Mononuclear cell (primary cell): ENCODE data around the gene DEF6. TPM values are rescaled to one million over a fixed set of nuclear protein-coding genes. Genes with fewer than 3 reads are reported as not detected.
A peak's percentile ranks its signal among the peaks of the same experiment; 100 is the strongest.

Source experiments
- H3K27me3 ChIP-seq: 2 replicates; pipeline ENCODE4 v1.6.0; 2011; ENCODE audit warnings: low read length, control low read depth; ENCODE audit not compliant: insufficient read depth
- H3K4me1 ChIP-seq: 2 replicates; pipeline ENCODE4 v1.5.1; 2011; ENCODE audit warnings: mild to moderate bottlenecking, low read length, control low read depth; ENCODE audit not compliant: insufficient read depth
- H3K4me3 ChIP-seq: 2 replicates; pipeline ENCODE4 v1.5.1; 2011; ENCODE audit warnings: mild to moderate bottlenecking, low read length, moderate library complexity
- H3K9me3 ChIP-seq: 2 replicates; pipeline ENCODE4 v1.5.1; 2011; ENCODE audit warnings: low read depth, mild to moderate bottlenecking, control low read depth, low read length
- total RNA-seq: library from RNA; depleted of rRNA; stranded (reverse); fragments of >200 nt; gene quantifications from one replicate; pipeline ENCODE4 v1.2.3, GENCODE V29; 2012

The DEF6 gene
- total RNA-seq, 1 donor: 80.1 TPM

DNA sequence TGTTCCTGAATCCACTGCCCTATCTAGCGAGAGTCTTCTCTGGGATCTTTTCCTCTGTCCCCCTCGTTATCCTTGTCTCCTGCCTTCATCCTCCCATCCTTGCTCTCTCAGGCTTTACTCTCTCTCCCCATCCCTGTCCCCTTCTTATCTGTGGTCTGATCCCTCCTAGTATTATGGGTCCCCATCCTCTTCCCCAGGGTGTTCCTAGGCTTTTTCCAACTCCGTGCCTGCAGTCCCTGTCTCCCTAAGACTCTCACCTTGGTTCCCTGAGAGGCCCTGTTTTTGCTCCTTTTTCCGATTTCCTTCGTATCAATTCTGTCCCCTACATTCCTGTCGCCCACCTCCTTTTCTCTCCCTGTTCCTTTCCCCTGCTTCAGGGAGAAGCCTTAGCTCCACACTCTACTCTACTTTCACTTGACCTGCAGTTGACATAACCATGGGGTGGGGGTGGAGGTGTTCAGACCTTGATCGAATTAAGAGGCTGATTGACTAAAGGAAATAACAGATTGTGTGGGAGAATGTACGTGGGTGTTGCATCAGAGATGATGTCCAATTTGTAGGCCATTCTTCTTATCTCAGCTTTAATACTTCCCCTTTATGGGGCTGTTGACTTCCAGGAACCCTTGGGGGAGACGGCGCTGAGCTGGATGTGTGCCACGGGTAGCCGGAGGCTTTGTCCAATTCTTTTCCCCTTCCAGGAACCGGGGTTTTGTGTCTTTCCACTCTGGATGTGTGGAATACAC lies 45.6 kb downstream of the DEF6 start:
- Histone ChIP-seq H3K4me1 (peaks cover 47% of the 10 kb centered on the region), H3K9me3 (no peaks in the 10 kb centered on the region), H3K4me3 (peak overlapping the region; percentile 80)

DNA sequence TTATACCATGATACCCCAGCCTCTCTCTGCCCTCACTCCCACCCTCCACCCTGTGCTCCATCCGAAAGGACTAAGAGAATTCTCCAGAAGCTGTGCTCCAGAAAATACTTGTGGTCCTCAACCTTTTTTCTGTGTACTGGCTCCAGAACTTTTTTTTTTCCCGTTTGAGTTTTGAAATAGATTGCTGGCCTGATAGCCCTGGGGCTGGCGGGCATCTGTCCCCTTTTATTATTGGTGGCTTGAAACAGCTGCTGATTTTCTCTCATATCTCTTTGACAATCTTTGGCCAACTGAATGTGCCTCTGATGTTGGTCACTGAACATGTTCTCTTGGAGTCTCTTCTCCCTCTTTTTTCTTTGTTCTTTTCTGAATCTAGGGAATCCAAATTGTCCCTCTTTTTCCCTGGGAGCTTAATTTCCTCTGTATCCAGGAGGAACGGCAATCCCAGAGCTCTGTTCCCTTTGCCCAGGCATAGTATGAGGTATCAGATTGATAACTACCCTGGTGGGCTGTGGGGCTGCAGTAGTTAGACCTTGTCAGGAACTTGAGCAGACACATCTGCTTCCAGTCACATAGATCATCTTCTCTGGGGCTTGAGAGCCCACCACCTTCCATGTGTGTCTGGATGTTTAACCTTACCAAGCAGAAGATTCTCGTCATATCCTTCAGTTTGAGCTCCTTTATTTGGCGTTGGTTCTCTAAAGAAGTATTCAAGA lies 46.4 kb downstream of the DEF6 start:
- no peaks in the 10 kb centered on the region for H3K9me3 ChIP-seq
- peak overlapping the region; percentile 80 for H3K4me3 ChIP-seq
- H3K27me3 ChIP-seq: no peaks in the 10 kb centered on the region
- peaks cover 55% of the 10 kb centered on the region for H3K4me1 ChIP-seq

More for the DNA sequence above, 45.6 kb downstream of the DEF6 start:
- H3K27me3 ChIP-seq: no peaks in the 10 kb centered on the region

DNA sequence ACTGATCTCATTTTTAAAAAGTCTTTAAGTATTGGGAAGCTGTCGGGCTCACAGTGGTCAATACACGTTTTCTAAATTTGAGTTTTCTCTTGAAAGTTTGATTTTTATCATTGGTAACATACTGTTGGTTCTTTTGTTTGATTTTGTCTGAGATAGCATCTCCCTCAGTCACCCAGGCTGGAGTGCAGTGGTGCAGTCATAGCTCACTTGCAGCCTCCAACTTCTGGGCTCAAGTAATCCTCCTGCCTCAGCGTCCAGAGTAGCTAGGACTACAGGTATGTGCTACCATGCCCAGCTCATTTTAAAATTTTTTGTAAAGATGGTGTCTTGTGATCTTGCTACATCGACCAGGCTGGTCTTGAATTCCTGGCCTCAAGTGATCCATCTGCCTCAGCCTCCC lies 53.8 kb downstream of the DEF6 start:
- no peaks in the 10 kb centered on the region for H3K9me3 ChIP-seq
- no peak overlapping the region for H3K4me3 ChIP-seq
- no peaks in the 10 kb centered on the region for H3K27me3 ChIP-seq

DNA sequence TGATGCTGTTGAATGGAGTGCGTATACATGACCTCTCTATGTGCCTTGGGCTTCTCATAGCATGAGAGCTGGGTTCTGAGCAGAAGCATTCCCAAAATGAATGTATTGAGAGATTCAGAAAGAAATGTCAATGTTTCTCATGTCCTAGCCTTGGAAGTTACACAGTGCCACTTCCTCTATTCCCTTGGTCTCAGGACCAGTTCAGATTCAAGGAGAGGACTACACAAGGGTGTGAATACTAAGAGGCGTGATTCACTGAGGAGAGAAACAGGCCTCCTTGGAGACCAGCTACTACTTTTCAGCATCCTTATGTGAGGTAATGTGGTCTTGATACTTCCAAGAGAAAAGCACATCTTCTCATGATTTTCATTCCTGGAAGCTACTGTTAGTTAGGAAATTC lies 55.1 kb downstream of the DEF6 start:
- no peaks in the 10 kb centered on the region for H3K9me3 ChIP-seq
- H3K4me1 ChIP-seq: peaks cover 18% of the 10 kb centered on the region
- H3K4me3 ChIP-seq: no peak overlapping the region
- H3K27me3 ChIP-seq: no peaks in the 10 kb centered on the region

More for the DNA sequence above, 53.8 kb downstream of the DEF6 start:
- peaks cover 29% of the 10 kb centered on the region for H3K4me1 ChIP-seq

DNA sequence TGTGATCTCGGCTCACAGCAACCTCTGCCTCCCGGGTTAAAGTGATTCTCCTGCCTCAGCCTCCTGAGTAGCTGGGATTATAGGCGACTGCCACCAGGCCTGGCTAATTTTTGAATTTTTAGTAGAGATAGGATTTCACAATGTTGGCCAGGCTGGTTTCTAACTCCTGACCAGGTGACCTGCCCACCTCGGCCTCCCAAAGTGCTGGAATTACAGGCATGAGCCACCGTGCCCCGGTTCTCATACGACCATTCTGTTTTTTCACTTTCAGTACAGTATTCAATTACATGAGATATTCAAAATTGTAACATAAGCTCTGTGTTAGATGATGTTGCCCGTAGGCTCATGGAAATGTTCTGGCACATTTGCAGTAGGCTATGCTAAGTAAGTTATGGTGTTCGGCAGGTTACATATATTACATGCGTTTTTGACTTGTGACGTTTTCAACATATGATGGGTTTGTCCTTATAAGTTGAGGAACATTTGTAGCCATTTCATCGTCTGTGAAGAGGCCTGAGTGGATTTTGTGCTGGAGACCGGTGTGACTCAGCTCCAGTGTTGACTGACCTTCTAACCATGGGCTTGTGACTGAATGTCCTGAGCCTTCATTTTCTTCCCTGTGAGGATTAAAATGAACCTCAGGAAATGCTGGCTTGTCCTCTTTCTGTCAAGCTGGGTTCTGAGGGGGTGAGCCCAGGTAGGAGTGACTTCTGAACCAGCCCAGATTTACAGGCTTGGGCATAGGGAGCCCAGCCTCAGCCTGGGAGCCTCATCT lies 56.9 kb downstream of the DEF6 start:
- Histone ChIP-seq H3K4me1 (peaks cover under 1% of the 10 kb centered on the region), H3K9me3 (no peaks in the 10 kb centered on the region), H3K27me3 (no peaks in the 10 kb centered on the region), H3K4me3 (no peak overlapping the region)

DNA sequence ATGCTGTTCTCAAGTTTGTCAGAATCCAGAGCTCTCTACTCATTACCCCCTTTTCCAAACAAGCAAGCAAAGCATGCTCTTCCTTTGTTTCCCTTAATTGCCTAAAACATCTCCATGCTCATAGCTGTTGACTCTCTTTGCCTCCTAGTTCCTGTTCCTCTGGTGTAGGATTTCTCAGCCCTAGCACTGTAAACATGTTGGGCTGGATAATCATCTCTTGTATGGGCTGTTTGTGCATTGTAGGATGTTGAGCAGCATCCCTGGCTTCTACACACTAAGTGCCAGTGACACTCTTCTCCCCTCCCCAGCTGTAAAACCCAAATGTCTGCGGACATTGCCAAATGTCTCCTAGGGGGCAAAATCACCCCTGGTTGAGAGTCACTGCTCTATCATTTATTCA lies 58.8 kb downstream of the DEF6 start:
- Histone ChIP-seq H3K4me1 (no peaks in the 10 kb centered on the region), H3K27me3 (no peaks in the 10 kb centered on the region), H3K9me3 (no peaks in the 10 kb centered on the region)

DNA sequence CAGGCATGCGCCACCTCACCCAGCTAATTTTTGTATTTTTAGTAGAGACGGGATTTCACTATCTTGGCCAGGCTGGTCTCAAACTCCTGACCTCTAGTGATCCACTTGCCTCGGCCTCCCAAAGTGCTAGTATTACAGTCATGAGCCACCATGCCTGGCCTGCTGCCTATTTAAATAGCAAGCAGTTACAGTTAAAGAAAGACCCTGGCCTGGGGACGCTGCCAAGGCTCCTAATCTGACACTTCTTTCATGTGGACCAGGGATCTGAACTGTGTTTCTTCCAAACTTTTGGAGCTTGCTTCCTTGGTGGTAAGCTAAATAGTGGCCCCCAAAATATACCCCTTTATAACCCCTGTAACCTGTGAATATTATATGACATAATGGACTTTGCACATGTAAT lies 60.1 kb downstream of the DEF6 start:
- H3K9me3 ChIP-seq: no peaks in the 10 kb centered on the region
- H3K4me1 ChIP-seq: peaks cover 6% of the 10 kb centered on the region
- no peak overlapping the region for H3K4me3 ChIP-seq
- no peaks in the 10 kb centered on the region for H3K27me3 ChIP-seq

More for the DNA sequence above, 58.8 kb downstream of the DEF6 start:
- H3K4me3 ChIP-seq: no peak overlapping the region

DNA sequence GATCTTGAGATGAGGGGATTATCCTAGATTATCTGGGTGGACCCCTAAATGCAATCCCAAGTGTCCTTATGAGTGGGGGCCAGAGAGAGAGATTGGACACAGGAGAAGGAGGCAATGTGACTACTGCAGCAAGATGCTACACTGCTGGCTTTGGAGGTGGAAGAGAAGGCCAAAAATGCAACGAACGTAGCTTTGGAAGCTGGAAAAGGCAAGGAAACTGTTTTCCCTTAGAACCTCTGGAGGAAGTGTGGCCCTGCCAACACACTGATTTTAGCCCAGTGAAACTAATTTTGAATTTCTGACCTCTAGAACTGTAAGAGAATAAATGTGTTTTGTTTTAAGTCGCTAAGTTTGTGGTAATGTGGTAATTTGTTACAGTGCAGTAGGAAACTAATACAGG lies 60.5 kb downstream of the DEF6 start:
- H3K4me1 ChIP-seq: peaks cover 10% of the 10 kb centered on the region
- no peaks in the 10 kb centered on the region for H3K27me3 ChIP-seq
- no peak overlapping the region for H3K4me3 ChIP-seq
- no peaks in the 10 kb centered on the region for H3K9me3 ChIP-seq

DNA sequence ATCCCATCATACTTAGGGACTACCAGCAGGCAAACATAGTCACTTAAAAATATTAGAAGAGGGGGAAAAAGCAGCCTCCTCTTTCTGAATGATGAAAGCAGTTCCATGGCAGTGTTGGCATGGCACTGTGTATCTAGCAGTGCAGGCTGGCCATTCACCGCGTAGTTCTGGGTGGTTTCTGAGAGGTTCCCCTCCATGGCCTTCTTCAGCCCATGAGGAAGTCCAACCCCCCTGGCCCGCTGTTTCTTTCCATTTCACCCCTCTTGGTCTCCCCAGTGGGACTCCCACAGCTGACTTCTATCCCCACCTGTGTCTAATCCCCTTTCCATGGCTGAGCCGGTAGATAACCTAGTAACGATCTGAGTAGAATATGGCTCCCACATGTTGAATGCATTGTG lies 61.7 kb downstream of the DEF6 start:
- Histone ChIP-seq H3K4me3 (no peak overlapping the region), H3K4me1 (peaks cover 16% of the 10 kb centered on the region), H3K27me3 (no peaks in the 10 kb centered on the region), H3K9me3 (no peaks in the 10 kb centered on the region)

DNA sequence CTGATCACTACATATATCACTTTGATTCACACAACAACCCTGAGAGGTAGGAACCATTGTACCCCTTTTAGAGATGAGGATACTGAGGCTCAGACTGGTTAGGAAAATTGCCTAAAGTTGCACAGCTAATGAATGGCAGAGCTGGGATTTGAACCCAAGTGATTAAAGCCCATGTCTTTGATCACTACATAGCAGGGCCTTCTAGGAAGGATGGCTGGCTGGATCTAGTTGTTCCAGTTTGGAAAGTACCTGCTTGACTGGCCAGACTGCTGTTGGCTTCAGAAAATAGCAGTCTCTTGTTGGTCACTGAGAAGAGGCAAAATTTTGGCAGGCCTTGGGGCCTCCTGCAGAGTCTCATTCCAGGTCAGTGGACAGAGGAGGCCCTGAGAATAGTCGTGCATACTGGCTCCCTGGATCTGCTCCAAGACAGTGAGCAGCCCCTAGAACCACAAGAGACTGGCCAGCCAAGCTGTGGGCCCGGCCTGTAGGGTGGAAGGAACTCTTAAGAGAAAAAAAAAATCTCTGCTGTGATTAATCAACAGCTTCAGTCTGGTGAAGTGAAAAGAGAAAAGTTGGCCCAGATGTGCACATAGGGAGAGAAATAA lies 62.2 kb downstream of the DEF6 start:
- no peaks in the 10 kb centered on the region for H3K27me3 ChIP-seq
- peaks cover 16% of the 10 kb centered on the region for H3K4me1 ChIP-seq
- no peak overlapping the region for H3K4me3 ChIP-seq
- no peaks in the 10 kb centered on the region for H3K9me3 ChIP-seq

DNA sequence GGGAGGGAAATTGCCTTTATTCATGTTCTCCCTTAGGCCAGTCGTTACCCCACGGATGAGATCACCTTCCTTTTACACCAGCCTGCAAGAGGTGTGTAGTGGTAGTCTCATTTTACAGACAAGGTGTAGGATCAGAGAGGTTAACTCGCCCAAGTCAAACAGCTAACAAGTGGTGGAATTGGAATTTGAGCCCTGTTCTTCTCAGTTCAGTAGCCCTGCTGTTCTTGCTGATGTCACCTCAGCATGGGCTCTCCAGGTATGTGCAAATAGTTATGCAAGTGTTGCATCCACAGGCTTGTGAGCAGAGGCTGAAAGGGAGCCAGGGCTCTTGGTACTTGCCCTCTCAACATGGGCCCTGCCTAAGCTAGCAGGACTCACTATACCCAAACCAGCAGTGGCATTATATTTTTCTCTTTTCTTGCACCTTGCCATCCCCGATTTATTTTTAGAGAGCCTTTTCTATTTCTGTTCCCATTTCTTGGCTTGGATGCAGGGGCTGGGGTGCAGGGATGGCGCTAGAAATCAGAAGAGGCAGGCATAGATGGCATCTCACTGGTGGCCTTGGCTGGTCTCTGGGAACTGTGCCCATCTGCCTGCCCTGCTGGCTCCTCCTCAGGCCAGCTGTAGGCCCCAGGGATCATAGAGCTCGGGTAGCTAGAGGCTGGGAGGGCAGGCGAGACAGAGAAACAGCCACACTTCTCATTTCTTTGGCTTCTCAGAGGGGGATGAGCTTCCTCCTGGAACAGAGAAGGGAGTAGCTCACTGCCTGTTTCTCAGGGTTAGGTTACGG lies 62.9 kb downstream of the DEF6 start:
- Histone ChIP-seq H3K27me3 (no peaks in the 10 kb centered on the region), H3K4me3 (no peak overlapping the region), H3K4me1 (peaks cover 16% of the 10 kb centered on the region), H3K9me3 (no peaks in the 10 kb centered on the region)

DNA sequence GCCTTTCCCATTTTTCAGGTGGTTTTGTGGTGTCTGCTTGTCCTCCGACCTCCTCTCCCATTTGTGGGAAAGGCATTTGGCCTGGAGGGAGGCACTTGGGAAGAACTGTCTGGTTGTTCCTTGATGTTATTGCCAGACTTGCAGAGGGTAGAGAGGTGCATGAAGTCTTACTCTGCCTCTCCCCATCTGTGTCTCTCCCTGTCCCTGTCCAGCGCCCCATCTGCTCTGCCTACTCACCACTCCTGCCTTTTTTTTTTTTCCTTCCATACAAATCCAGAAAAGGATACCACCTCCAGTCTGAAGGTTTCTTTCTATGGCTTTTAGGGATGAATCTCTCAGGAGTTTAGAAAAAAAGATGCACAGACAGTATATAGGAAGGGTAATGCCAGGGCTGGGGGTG lies 64.6 kb downstream of the DEF6 start:
- Histone ChIP-seq H3K9me3 (no peaks in the 10 kb centered on the region), H3K27me3 (no peaks in the 10 kb centered on the region), H3K4me1 (peaks cover 16% of the 10 kb centered on the region), H3K4me3 (no peak overlapping the region)

DNA sequence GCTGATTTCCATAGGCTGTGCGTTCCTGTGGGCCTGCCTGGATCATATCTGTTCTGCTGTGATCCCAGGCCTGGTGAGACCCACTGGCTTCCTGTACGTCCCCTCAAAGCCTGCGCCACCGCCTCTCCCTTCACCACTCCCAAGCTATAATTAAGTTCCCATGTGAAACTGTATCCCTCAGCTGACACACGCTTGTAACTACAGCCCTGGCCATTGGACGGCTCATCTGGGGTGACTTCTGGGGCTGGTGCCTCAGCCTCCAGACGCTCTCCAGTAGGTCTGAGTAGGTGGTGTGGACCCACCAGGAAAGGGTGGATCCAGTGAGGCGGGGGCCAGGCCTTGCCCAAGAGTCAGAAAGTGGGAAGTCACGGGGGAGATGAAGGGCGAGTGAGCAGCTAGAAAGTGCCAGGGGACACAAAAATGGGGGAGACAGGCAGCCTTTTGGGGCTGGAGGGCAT lies 65.7 kb downstream of the DEF6 start:
- Histone ChIP-seq H3K4me3 (no peak overlapping the region), H3K4me1 (peaks cover 21% of the 10 kb centered on the region), H3K27me3 (no peaks in the 10 kb centered on the region), H3K9me3 (no peaks in the 10 kb centered on the region)

DNA sequence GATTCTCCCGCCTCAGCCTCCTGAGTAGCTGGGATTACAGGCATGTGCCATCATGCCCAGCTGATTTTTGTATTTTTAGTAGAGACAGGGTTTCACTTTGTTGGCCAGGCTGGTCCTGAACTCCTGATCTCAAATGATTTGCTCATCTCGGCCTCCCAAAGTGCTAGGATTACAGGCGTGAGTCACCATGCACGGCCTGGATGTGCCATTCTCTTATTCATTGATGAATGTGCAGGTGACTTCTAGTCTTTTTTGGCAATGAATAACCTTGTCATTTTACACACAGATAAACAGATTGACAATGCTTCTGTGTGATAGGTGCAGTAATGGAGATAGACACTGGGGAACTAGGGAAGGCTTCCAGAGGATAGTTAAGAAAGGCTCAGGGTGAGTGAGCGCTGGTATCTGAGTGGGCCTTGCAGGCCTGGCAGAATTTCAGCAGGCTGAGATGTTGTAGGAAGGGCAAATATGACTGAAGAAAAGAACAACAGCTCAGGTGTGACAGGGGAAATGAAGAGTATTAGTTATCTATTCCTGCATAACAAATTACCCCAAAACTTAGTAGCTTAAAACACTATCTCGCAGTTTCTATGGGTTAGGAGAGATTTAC lies 68.1 kb downstream of the DEF6 start:
- Histone ChIP-seq H3K27me3 (no peaks in the 10 kb centered on the region), H3K4me3 (no peak overlapping the region), H3K4me1 (peaks cover 45% of the 10 kb centered on the region), H3K9me3 (no peaks in the 10 kb centered on the region)
